GM20431 (cell line): ENCODE data around the gene OR10D3.
"Not testable (repeated sequence)": the region's sequence is repeated elsewhere in the genome, so short reads cannot be mapped to it uniquely, and the experiment has no call there.

Experiments
- in situ Hi-C: fragments of 300-500 bp; cut with MseI, MboI; formaldehyde crosslinking; loops from one replicate; pipeline ENCODE4 v1.15.0; 2020; ENCODE audit warnings: low sequenced_read_pairs; ENCODE audit not compliant: unreplicated experiment

Gene OR10D3

GRCh38 chr11:124194293-124195188 is 11.4 kb downstream of the OR10D3 start:
- in situ Hi-C loops: no loop called here

GRCh38 chr11:124195189-124195734 is 12.1 kb downstream of the OR10D3 start:
- in situ Hi-C loops: no loop called here

GRCh38 chr11:124197999-124198398 is 14.9 kb downstream of the OR10D3 start:
- in situ Hi-C loops: no loop called here

GRCh38 chr11:124198897-124199296 is 15.8 kb downstream of the OR10D3 start:
- in situ Hi-C loops: no loop called here

GRCh38 chr11:124199702-124200101 is 16.6 kb downstream of the OR10D3 start:
- in situ Hi-C loops: no loop called here

- in situ Hi-C loops: no loop called here
These were observed 17.5 kb downstream of the OR10D3 start for GRCh38 chr11:124200671-124201070.

GRCh38 chr11:124202951-124203350 is 19.8 kb downstream of the OR10D3 start:
- in situ Hi-C loops: no loop called here

GRCh38 chr11:124204008-124204407 is 20.9 kb downstream of the OR10D3 start:
- in situ Hi-C loops: no loop called here

- in situ Hi-C loops: no loop called here
These were observed 24.1 kb downstream of the OR10D3 start for GRCh38 chr11:124207102-124207792.

GRCh38 chr11:124209824-124210357 is 26.7 kb downstream of the OR10D3 start:
- in situ Hi-C loops: no loop called here

- in situ Hi-C loops: no loop called here
These were observed 27.3 kb downstream of the OR10D3 start for GRCh38 chr11:124210421-124210820.

- in situ Hi-C loops: no loop called here
These were observed 28.2 kb downstream of the OR10D3 start for GRCh38 chr11:124211321-124211720.

GRCh38 chr11:124214027-124214426 is 30.9 kb downstream of the OR10D3 start:
- in situ Hi-C loops: no loop called here

- in situ Hi-C loops: no loop called here
These were observed 36.0 kb downstream of the OR10D3 start for GRCh38 chr11:124219126-124219525.

- in situ Hi-C loops: no loop called here
These were observed 39.3 kb downstream of the OR10D3 start for GRCh38 chr11:124222407-124222806.

- in situ Hi-C loops: not testable (repeated sequence)
These were observed 41.7 kb downstream of the OR10D3 start for GRCh38 chr11:124224618-124225423.

- in situ Hi-C loops: no loop called here
These were observed 42.3 kb downstream of the OR10D3 start for GRCh38 chr11:124225471-124225870.

GRCh38 chr11:124233376-124233775 is 50.2 kb downstream of the OR10D3 start:
- in situ Hi-C loops: no loop called here
